WERI-Rb-1 (cell line): Measurements from ENCODE around the gene TSPAN2.

ENCODE experiments used
- DNase-seq: peaks from one replicate; pipeline ENCODE4 v3.0.0-alpha.2; 2020
- H3K27ac ChIP-seq: fragments of 250-450 bp; sonication (Bioruptor Pico); 2 replicates; pipeline ENCODE4 v1.5.1; 2020; ENCODE audit warnings: mild to moderate bottlenecking, moderate library complexity
- H3K27me3 ChIP-seq: fragments of 250-450 bp; sonication (Bioruptor Pico); 2 replicates; pipeline ENCODE4 v1.5.1; 2021; ENCODE audit warnings: mild to moderate bottlenecking, low read depth, moderate library complexity; ENCODE audit not compliant: insufficient read depth, severe bottlenecking
- H3K36me3 ChIP-seq: fragments of 250-450 bp; sonication (Bioruptor Pico); 2 replicates; pipeline ENCODE4 v1.5.1; 2020; ENCODE audit warnings: mild to moderate bottlenecking, moderate library complexity
- H3K4me3 ChIP-seq: 2 replicates; pipeline ENCODE4 v1.5.1; 2011; ENCODE audit warnings: low read depth, mild to moderate bottlenecking, control low read depth, low read length
- H3K9me3 ChIP-seq: fragments of 250-450 bp; sonication (Bioruptor Pico); 2 replicates; pipeline ENCODE4 v1.5.1; 2021; ENCODE audit warnings: mild to moderate bottlenecking, moderate library complexity; ENCODE audit not compliant: severe bottlenecking
- CTCF ChIP-seq: IDR thresholded peaks from 2 replicates; pipeline ENCODE4 v1.5.1; 2011; ENCODE audit warnings: low read depth, mild to moderate bottlenecking, control low read depth, inconsistent platforms, low read length

TSPAN2 gene

DNA sequence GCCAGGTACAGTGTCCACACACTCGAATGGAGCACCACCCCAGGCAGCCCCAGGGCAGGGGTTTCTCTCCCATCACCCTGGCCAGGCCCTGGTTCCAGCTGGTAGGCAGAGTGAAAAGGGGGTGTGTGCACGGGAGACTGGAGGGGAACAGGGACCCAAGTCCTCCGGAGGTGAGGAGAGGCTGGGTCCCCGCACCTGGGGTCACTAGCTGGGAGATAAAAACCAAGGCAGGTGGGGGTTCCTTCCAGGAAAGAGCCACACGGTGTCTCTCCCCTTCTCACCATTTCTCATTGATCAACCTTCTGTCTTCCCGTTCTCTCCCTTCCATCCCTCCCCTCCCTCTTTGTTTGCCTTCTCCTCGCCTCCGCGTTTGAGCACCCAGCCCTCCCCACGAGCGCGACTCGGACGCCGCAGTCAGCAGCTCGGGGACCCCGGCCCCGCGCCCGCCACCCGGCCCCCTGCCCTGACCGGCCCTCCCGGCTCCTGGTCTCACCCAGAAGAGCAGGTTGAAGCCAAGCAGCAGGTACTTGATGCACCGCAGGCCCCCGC lies 358 bp downstream of the TSPAN2 start:
- no peaks in the 10 kb centered on the region for H3K36me3 ChIP-seq
- no peaks in the 10 kb centered on the region for H3K9me3 ChIP-seq
- peak overlapping the region; percentile 47 for H3K27ac ChIP-seq
- no peak for DNase-seq
- H3K27me3 ChIP-seq = no peaks in the 10 kb centered on the region
- TF ChIP-seq CTCF = no peak
- H3K4me3 ChIP-seq = peak overlapping the region; percentile 71

DNA sequence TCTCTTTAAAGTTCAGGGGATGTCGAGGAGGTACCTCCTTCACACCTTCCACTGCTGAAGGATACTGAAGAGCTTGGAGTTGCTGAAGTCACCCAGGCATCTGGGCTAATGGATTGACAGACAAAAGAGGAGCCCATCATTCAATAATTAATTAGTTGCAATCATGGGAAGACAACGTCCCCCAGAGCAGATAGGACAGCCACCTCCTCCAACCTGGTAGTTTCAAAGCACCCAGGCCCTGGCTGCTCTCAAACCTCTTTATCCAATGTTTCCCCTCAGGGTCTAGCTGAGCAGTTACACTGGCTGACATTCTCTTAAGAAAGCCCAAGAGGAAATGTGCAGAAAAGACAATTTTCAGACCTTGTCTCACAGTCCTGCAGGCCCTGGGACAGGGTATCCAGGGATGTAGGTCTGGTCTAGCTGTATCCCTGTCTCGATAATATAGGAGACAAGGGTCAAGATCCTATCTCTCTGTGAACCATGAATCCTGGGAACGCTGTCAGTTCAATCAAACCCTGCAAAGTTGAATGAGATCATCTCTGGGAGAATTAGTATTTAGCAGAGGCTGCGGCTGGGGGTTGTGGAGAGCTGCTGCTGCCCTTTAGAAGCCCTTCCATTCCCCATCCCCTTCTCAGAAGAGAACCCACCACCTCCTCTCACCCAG lies 1.1 kb downstream of the TSPAN2 start:
- TF ChIP-seq CTCF = no peak
- no peak overlapping the region for H3K27ac ChIP-seq
- H3K36me3 ChIP-seq = no peaks in the 10 kb centered on the region
- H3K4me3 ChIP-seq = peak overlapping the region; percentile 71
- H3K9me3 ChIP-seq = no peaks in the 10 kb centered on the region
- H3K27me3 ChIP-seq = no peaks in the 10 kb centered on the region
- no peak for DNase-seq

DNA sequence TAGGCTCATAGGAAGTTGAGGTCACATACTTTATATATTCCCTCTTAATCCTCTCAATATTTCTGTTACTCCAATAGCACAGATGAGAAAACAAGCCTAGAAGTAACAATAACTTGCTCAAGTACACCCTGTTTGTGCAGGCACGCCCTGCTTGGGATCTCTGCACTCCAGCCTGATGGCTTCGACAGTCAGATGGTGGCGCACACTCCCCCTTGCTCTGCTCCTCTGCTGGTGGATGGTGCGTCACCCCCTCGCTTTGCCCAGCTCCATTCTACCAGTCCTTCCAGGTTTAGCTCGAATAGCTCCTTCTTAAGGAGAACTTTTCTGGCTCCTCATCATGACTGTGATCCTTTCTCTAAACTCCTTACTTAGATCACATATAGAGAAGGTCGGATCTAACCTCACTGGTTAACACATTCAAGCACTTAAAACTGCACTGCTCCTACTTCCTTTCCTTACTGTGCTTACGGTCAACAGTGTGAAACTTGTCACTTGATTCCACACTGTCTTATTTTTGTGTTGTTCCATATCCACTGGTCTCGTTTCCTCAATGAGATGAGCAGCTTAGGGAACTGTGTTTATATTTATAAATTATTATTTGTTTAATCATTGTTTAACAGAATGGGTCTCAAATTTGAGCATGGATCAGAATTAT lies 3.0 kb downstream of the TSPAN2 start:
- H3K27ac ChIP-seq = no peak overlapping the region
- DNase-seq = no peak
- no peak overlapping the region for H3K4me3 ChIP-seq
- no peaks in the 10 kb centered on the region for H3K27me3 ChIP-seq
- H3K9me3 ChIP-seq = no peaks in the 10 kb centered on the region
- no peak for TF ChIP-seq CTCF
- no peaks in the 10 kb centered on the region for H3K36me3 ChIP-seq

GRCh38 chr1:115084902-115085511 lies 4.3 kb downstream of the TSPAN2 start:
- H3K27me3 ChIP-seq = no peaks in the 10 kb centered on the region
- H3K4me3 ChIP-seq = no peak overlapping the region
- no peak for DNase-seq
- no peaks in the 10 kb centered on the region for H3K9me3 ChIP-seq
- no peaks in the 10 kb centered on the region for H3K36me3 ChIP-seq
- no peak for TF ChIP-seq CTCF
- no peak overlapping the region for H3K27ac ChIP-seq

GRCh38 chr1:115082949-115083348 lies 6.4 kb downstream of the TSPAN2 start:
- H3K9me3 ChIP-seq = no peaks in the 10 kb centered on the region
- H3K36me3 ChIP-seq = no peaks in the 10 kb centered on the region
- H3K27ac ChIP-seq = no peak overlapping the region
- no peaks in the 10 kb centered on the region for H3K27me3 ChIP-seq
- TF ChIP-seq CTCF = no peak
- H3K4me3 ChIP-seq = no peak overlapping the region
- no peak for DNase-seq
